LNCaP clone FGC (cell line): ENCODE measurements around the gene HADHB.

Experiments
- DNase-seq: peaks from one replicate; pipeline ENCODE4 v3.0.0-alpha.2; 2011; ENCODE audit warnings: low read depth
- H3K4me3 ChIP-seq: 2 replicates; pipeline ENCODE4 v1.5.1; 2011; ENCODE audit warnings: mild to moderate bottlenecking, low read depth, low read length, control low read depth
- TF ChIP-seq, protein P1 (sequence below): IDR thresholded peaks from 2 replicates; pipeline ENCODE4 v1.5.1; 2012; ENCODE audit warnings: mild to moderate bottlenecking; ENCODE audit not compliant: control insufficient read depth, insufficient read depth; ENCODE audit errors: extremely low read depth

HADHB gene

DNA sequence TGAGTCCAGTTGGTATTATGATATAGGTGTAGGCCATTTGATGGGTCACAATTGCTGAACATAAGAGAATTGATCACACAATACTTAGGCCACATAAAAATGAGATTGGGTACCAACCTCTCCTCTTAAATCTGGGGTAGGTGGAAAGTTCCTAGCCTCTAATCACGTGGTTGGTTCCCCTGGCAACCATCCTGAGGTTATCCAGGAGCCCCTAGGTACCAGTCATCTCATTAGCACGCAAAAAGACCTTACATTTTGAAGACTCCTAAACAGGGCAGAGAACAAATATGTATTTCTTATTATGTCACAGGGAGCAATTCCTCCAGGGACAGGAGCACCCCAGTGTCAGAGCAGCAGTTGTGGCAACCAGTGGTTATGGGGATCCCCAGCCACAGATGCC lies 88.6 kb downstream of the HADHB start:
- TF ChIP-seq, protein P1, sequence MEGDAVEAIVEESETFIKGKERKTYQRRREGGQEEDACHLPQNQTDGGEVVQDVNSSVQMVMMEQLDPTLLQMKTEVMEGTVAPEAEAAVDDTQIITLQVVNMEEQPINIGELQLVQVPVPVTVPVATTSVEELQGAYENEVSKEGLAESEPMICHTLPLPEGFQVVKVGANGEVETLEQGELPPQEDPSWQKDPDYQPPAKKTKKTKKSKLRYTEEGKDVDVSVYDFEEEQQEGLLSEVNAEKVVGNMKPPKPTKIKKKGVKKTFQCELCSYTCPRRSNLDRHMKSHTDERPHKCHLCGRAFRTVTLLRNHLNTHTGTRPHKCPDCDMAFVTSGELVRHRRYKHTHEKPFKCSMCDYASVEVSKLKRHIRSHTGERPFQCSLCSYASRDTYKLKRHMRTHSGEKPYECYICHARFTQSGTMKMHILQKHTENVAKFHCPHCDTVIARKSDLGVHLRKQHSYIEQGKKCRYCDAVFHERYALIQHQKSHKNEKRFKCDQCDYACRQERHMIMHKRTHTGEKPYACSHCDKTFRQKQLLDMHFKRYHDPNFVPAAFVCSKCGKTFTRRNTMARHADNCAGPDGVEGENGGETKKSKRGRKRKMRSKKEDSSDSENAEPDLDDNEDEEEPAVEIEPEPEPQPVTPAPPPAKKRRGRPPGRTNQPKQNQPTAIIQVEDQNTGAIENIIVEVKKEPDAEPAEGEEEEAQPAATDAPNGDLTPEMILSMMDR = no peak
- no peak overlapping the region for H3K4me3 ChIP-seq
- DNase-seq = no peak

DNA sequence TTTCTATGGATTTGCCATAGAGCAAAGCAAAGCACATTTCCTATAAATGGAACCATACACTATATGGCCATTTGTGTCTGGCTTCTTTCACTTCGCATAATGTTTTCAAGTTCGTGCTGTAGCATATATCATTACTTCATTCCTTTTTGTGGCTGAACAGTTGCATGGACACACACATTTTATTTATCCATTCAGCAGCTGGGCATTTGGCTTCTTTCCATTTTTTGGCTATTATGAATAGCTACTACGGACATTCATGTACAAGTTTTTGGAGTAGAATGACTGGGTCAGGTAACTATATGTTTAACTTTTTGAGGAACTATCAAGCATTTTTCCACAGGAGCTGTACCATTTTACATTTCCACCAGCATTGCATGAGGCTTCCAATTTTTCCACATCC lies 90.5 kb downstream of the HADHB start:
- TF ChIP-seq, protein P1 = no peak
- no peak for DNase-seq
- H3K4me3 ChIP-seq = no peak overlapping the region

DNA sequence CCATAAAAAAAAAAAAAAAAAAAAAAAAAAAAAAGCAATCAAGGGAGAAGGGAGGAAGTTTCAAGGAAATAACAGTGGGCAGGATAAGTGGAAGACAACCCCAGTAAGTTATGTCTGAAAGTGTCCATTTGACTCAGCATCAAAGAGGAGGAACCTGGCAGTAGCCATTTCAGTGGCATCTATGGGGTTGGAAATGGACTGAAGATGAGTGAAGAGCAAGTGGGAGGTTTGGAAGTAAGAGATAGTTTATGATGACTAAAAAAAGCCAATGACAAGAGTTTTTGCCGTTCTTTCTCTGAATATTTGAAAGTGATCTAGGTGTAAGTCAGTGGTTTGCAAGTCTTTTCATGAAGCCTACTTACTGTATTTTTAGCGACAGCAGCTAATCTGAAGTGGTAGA lies 92.0 kb downstream of the HADHB start:
- DNase-seq = no peak
- TF ChIP-seq, protein P1 = no peak
- H3K4me3 ChIP-seq = no peak overlapping the region

DNA sequence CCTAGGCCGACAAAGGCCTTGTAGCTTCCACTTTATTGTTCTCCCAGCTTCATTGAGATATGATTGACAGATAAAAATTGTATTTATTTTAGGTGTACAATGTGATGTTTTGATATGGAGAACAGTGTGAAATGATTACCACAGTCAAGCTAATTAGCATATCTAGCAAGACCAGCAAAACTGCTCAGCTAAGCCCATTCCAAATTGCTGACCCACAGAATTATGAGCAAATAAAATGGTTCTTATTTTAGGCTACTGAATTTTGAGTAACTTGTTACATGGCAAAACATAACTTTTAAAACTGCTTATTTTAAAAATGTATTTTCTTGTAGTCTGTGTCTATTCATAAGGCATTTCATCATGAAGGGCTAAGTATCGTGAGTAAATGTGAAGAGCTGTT lies 92.6 kb downstream of the HADHB start:
- no peak overlapping the region for H3K4me3 ChIP-seq
- DNase-seq = no peak
- TF ChIP-seq, protein P1 = no peak
